HEK293T (cell line): ENCODE measurements around the gene SERPINI1.
"Not testable (repeated sequence)": the region's sequence is repeated elsewhere in the genome, so short reads cannot be mapped to it uniquely, and the experiment has no call there.

Source experiments
- CTCF ChIA-PET: fragments of 350-600 bp; formaldehyde crosslinking; extraction: SDS; loops from one replicate; lab custom pipeline; 2021; ENCODE audit warnings: antibody characterized with exemption, inconsistent platforms; lab: Yijun Ruan, JAX
- POLR2A ChIA-PET: fragments of 350-600 bp; formaldehyde crosslinking; extraction: SDS; loops from one replicate; lab custom pipeline; 2020; ENCODE audit warnings: antibody characterized with exemption, inconsistent platforms; lab: Yijun Ruan, JAX
- DNase-seq: peaks from one replicate; pipeline ENCODE4 v3.0.0; 2012; ENCODE audit warnings: mixed read lengths; ENCODE audit errors: extremely low spot score
- ARNT ChIP-seq: fragments of 450-650 bp; IDR thresholded peaks from 2 replicates; pipeline ENCODE4 v1.6.1; 2017; ENCODE audit warnings: mild to moderate bottlenecking
- BHLHE40 ChIP-seq: fragments of 450-650 bp; IDR thresholded peaks from 2 replicates; pipeline ENCODE4 v1.6.1; 2016; ENCODE audit warnings: mild to moderate bottlenecking, moderate library complexity, borderline replicate concordance
- CTBP1 ChIP-seq: fragments of 450-650 bp; IDR thresholded peaks from 2 replicates; pipeline ENCODE4 v1.6.1; 2016; ENCODE audit warnings: borderline replicate concordance
- ELF4 ChIP-seq: fragments of 450-650 bp; IDR thresholded peaks from 2 replicates; pipeline ENCODE4 v1.6.1; 2017; ENCODE audit warnings: antibody characterized with exemption
- FOXA1 ChIP-seq: fragments of 450-650 bp; IDR thresholded peaks from 2 replicates; pipeline ENCODE4 v1.6.1; 2016; ENCODE audit warnings: mild to moderate bottlenecking
- FOXK2 ChIP-seq: fragments of 450-650 bp; IDR thresholded peaks from 2 replicates; pipeline ENCODE4 v1.6.1; 2016; ENCODE audit warnings: mild to moderate bottlenecking
- FOXM1 ChIP-seq: fragments of 450-650 bp; IDR thresholded peaks from 2 replicates; pipeline ENCODE4 v1.6.1; 2017; ENCODE audit warnings: mild to moderate bottlenecking, borderline replicate concordance
- HDGF ChIP-seq: fragments of 450-650 bp; IDR thresholded peaks from 2 replicates; pipeline ENCODE4 v1.6.1; 2017; ENCODE audit warnings: antibody characterized with exemption, borderline replicate concordance
- L3MBTL2 ChIP-seq: fragments of 450-650 bp; conservative IDR thresholded peaks from 2 replicates; pipeline ENCODE4 v1.6.1; 2016; ENCODE audit warnings: mild to moderate bottlenecking
- LEF1 ChIP-seq: fragments of 450-650 bp; IDR thresholded peaks from 2 replicates; pipeline ENCODE4 v1.6.1; 2017; ENCODE audit warnings: mild to moderate bottlenecking, borderline replicate concordance
- NFRKB ChIP-seq: fragments of 450-650 bp; IDR thresholded peaks from 2 replicates; pipeline ENCODE4 v1.6.1; 2016; ENCODE audit warnings: mild to moderate bottlenecking, moderate library complexity
- SP1 ChIP-seq: fragments of 450-650 bp; IDR thresholded peaks from 2 replicates; pipeline ENCODE4 v1.6.1; 2017
- SUZ12 ChIP-seq: fragments of 450-650 bp; IDR thresholded peaks from 2 replicates; pipeline ENCODE4 v1.6.1; 2016; ENCODE audit warnings: mild to moderate bottlenecking
- TARDBP ChIP-seq: fragments of 450-650 bp; IDR thresholded peaks from 2 replicates; pipeline ENCODE4 v1.6.1; 2016
- ZNF384 ChIP-seq: fragments of 450-650 bp; IDR thresholded peaks from 2 replicates; pipeline ENCODE4 v1.6.1; 2016
- TF ChIP-seq, protein P1 (sequence below): fragments of 450-650 bp; IDR thresholded peaks from 2 replicates; pipeline ENCODE4 v1.6.1; 2016

Gene SERPINI1

GRCh38 chr3:167813169-167814123 lies 77.9 kb downstream of the SERPINI1 start:
- no peak for DNase-seq
- POLR2A ChIA-PET = no interaction called here
- CTCF ChIA-PET = interaction anchor here (0.7 kb wide), 1 partner anchor 130 kb away, joined by 3 read pairs; no protein-coding TSS in a partner anchor

DNA sequence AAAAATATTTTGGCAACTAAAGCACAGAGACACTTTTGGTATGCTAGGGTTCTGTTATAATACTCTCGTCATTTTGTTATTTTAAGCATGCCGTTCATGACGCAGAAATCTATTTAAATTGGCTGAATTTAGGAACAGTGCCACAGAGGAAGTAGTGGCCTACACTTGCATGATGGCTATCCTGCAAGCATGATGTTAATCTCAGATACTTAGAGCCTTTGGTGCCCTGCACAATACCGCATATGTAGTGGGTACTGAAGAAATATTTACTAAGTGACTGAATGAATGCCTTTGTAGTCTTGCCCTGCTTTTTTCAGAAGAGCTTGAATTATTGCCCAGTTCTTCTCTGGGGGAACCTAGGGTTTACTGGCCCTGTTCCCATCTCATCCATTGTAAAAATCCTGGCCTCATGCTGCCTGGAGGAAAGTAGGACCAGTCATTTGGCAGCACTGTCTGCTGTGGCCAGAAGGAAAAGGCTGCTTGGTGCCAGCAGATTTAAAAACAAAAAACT lies 79.0 kb downstream of the SERPINI1 start:
- no peak for DNase-seq
- no peak for TF ChIP-seq HDGF
- no peak for TF ChIP-seq L3MBTL2
- ChIA-PET CTCF (no interaction called here), POLR2A (no interaction called here)

More at GRCh38 chr3:167813169-167814123, 77.9 kb downstream of the SERPINI1 start:
- TF ChIP-seq ELF4 = no peak
- TF ChIP-seq BHLHE40 = no peak
- TF ChIP-seq SUZ12 = no peak
- no peak for TF ChIP-seq ZNF384

- CTCF ChIA-PET = no interaction called here
- POLR2A ChIA-PET = no interaction called here
- DNase-seq = no peak
- no peak for TF ChIP-seq HDGF
These were observed 81.4 kb downstream of the SERPINI1 start for GRCh38 chr3:167816953-167817352.

GRCh38 chr3:167820102-167820865 lies 84.8 kb downstream of the SERPINI1 start:
- POLR2A ChIA-PET = no interaction called here
- TF ChIP-seq L3MBTL2 (no peak), BHLHE40 (no peak), ARNT (no peak), NFRKB (no peak), FOXM1 (no peak), CTBP1 (no peak), ZNF384 (no peak), TARDBP (no peak), FOXA1 (no peak), FOXK2 (no peak), LEF1 (no peak), HDGF (no peak), ELF4 (no peak), SP1 (no peak), SUZ12 (no peak)
- TF ChIP-seq, protein P1, sequence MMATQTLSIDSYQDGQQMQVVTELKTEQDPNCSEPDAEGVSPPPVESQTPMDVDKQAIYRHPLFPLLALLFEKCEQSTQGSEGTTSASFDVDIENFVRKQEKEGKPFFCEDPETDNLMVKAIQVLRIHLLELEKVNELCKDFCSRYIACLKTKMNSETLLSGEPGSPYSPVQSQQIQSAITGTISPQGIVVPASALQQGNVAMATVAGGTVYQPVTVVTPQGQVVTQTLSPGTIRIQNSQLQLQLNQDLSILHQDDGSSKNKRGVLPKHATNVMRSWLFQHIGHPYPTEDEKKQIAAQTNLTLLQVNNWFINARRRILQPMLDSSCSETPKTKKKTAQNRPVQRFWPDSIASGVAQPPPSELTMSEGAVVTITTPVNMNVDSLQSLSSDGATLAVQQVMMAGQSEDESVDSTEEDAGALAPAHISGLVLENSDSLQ = no peak
- DNase-seq = no peak
- CTCF ChIA-PET = no interaction called here

- TF ChIP-seq FOXM1 (no peak), TARDBP (no peak), ZNF384 (no peak), FOXK2 (no peak), NFRKB (no peak), HDGF (no peak), LEF1 (no peak), SP1 (no peak), BHLHE40 (no peak), L3MBTL2 (no peak), CTBP1 (no peak), ELF4 (no peak)
- no peak for DNase-seq
- CTCF ChIA-PET = no interaction called here
- POLR2A ChIA-PET = no interaction called here
These were observed 85.8 kb downstream of the SERPINI1 start for GRCh38 chr3:167821248-167821805.

- no peak for TF ChIP-seq ZNF384
- TF ChIP-seq FOXK2 = no peak
- no peak for TF ChIP-seq ELF4
- TF ChIP-seq LEF1 = no peak
- no peak for TF ChIP-seq FOXM1
- TF ChIP-seq HDGF = no peak
- no peak for TF ChIP-seq L3MBTL2
- TF ChIP-seq ARNT = no peak
- TF ChIP-seq NFRKB = no peak
- ChIA-PET POLR2A (no interaction called here), CTCF (no interaction called here)
- no peak for DNase-seq
These were observed 88.2 kb downstream of the SERPINI1 start for GRCh38 chr3:167823738-167824137.

- DNase-seq, POLR2A ChIA-PET, CTCF ChIA-PET: not testable (repeated sequence)
These were observed 92.1 kb downstream of the SERPINI1 start for GRCh38 chr3:167827588-167827987.

- ChIA-PET CTCF (no interaction called here), POLR2A (no interaction called here)
- DNase-seq = no peak
- TF ChIP-seq FOXM1 (no peak), BHLHE40 (no peak), ARNT (no peak), SP1 (no peak), ZNF384 (no peak), L3MBTL2 (no peak), FOXA1 (no peak), LEF1 (no peak), SUZ12 (no peak), NFRKB (no peak)
These were observed 93.5 kb downstream of the SERPINI1 start for GRCh38 chr3:167829071-167829470.
